Uterus (tissue), 2 donors: ENCODE data around the gene TIMM23.

ENCODE experiments used
- POLR2A ChIP-seq, 2 donors: fragments of 450-650 bp; IDR thresholded peaks; one replicate each; pipeline ENCODE4 v1.6.1; 2016; ENCODE audit warnings: antibody characterized with exemption in 2 of 2, mild to moderate bottlenecking in 1 of 2, moderate library complexity in 1 of 2
- TF ChIP-seq, protein P1 (sequence below), 4 experiments: fragments of 200-600 bp in 2 of 4; fragments of 450-650 bp in 2 of 4; sonication (generic) in 2 of 4; IDR thresholded peaks; one replicate each; pipeline ENCODE4 v1.5.1; 2016 to 2019; ENCODE audit warnings: antibody characterized with exemption in 4 of 4, mild to moderate bottlenecking in 2 of 4, moderate library complexity in 1 of 4

DNA sequence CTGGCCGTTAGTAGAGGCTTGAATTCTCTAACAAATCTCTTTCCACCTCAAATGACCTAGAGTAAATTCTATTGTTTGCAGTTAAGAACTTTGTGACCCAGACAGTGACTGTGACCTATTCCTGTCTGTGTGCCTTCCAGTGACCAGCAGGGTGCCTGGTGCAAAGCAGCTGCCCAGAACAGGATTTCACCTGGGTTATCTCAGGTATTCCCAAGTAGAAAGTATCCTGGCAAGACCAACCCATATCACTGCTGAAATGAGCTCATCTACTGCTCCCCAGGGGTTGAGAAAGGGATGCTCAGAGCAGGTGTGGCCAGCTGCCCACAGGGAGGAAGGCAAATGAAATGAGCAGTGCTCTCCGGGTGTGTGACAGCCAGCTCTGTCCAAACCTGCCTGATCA lies 75.9 kb downstream of the TIMM23 start:
- TF ChIP-seq, protein P1, sequence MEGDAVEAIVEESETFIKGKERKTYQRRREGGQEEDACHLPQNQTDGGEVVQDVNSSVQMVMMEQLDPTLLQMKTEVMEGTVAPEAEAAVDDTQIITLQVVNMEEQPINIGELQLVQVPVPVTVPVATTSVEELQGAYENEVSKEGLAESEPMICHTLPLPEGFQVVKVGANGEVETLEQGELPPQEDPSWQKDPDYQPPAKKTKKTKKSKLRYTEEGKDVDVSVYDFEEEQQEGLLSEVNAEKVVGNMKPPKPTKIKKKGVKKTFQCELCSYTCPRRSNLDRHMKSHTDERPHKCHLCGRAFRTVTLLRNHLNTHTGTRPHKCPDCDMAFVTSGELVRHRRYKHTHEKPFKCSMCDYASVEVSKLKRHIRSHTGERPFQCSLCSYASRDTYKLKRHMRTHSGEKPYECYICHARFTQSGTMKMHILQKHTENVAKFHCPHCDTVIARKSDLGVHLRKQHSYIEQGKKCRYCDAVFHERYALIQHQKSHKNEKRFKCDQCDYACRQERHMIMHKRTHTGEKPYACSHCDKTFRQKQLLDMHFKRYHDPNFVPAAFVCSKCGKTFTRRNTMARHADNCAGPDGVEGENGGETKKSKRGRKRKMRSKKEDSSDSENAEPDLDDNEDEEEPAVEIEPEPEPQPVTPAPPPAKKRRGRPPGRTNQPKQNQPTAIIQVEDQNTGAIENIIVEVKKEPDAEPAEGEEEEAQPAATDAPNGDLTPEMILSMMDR (IDR thresholded peaks at IDR 0.05): no peak
- no peak for TF ChIP-seq POLR2A (IDR thresholded peaks at IDR 0.05)
